HG02588 (cell line): ENCODE data around the gene SESTD1.
A peak's percentile ranks its signal among the peaks of the same experiment; 100 is the strongest.
"Not testable (repeated sequence)": the region's sequence is repeated elsewhere in the genome, so short reads cannot be mapped to it uniquely, and the experiment has no call there.

Source experiments
- ATAC-seq: cut with Tn5 transposase; IDR thresholded peaks from one replicate; pipeline ENCODE4 v1.9.1; 2021; ENCODE audit warnings: mild to moderate bottlenecking, moderate library complexity; ENCODE audit not compliant: unreplicated experiment

The SESTD1 gene

GRCh38 chr2:179125404-179125803 lies 139.2 kb downstream of the SESTD1 start:
- ATAC-seq: no peak

- no peak for ATAC-seq
These were observed 140.3 kb downstream of the SESTD1 start for GRCh38 chr2:179124282-179124681.

GRCh38 chr2:179123272-179123662 lies 141.4 kb downstream of the SESTD1 start:
- no peak for ATAC-seq

- peak; percentile 47 for ATAC-seq
These were observed 156.9 kb downstream of the SESTD1 start for GRCh38 chr2:179107737-179108136.

GRCh38 chr2:179106676-179107428 lies 157.8 kb downstream of the SESTD1 start:
- peak; percentile 75 for ATAC-seq

GRCh38 chr2:179106342-179106675 lies 158.3 kb downstream of the SESTD1 start:
- no peak for ATAC-seq

- no peak for ATAC-seq
These were observed 159.9 kb downstream of the SESTD1 start for GRCh38 chr2:179104736-179105135.

GRCh38 chr2:179098080-179098689 lies 166.4 kb downstream of the SESTD1 start:
- no peak for ATAC-seq

GRCh38 chr2:179097131-179097530 lies 167.5 kb downstream of the SESTD1 start:
- ATAC-seq: no peak

- ATAC-seq: peak; percentile 97
These were observed 168.5 kb downstream of the SESTD1 start for GRCh38 chr2:179096090-179096489.

GRCh38 chr2:179092912-179093311 lies 171.7 kb downstream of the SESTD1 start:
- not testable (repeated sequence) for ATAC-seq

GRCh38 chr2:179082697-179083096 lies 181.9 kb downstream of the SESTD1 start:
- ATAC-seq: no peak

GRCh38 chr2:179081954-179082353 lies 182.7 kb downstream of the SESTD1 start:
- no peak for ATAC-seq

GRCh38 chr2:179072527-179072926 lies 192.1 kb downstream of the SESTD1 start:
- ATAC-seq: no peak

GRCh38 chr2:179071810-179072355 lies 192.7 kb downstream of the SESTD1 start:
- no peak for ATAC-seq

- ATAC-seq: no peak
These were observed 193.7 kb downstream of the SESTD1 start for GRCh38 chr2:179070895-179071294.

- ATAC-seq: no peak
These were observed 194.9 kb downstream of the SESTD1 start for GRCh38 chr2:179069685-179070084.

GRCh38 chr2:179068991-179069643 lies 195.5 kb downstream of the SESTD1 start:
- ATAC-seq: no peak

GRCh38 chr2:179059026-179059700 lies 205.5 kb downstream of the SESTD1 start:
- ATAC-seq: no peak

GRCh38 chr2:179057737-179058136 lies 206.9 kb downstream of the SESTD1 start:
- ATAC-seq: no peak

GRCh38 chr2:179053568-179053967 lies 211.1 kb downstream of the SESTD1 start:
- ATAC-seq: not testable (repeated sequence)
